Liver (tissue), 9 donors: ENCODE measurements around the gene DNAH17. TPM values are rescaled to one million over a fixed set of nuclear protein-coding genes. Genes with fewer than 3 reads are reported as not detected.

ENCODE experiments used
- DNase-seq: peaks from one replicate; pipeline ENCODE4 v3.0.0-alpha.2; 2017; ENCODE audit warnings: low spot score
- H3K27ac ChIP-seq, 2 donors: one replicate each; pipeline ENCODE4 v1.7.0; 2013; ENCODE audit warnings: inconsistent platforms in 2 of 2, low read length in 2 of 2, control low read depth in 1 of 2, low read depth in 1 of 2, mild to moderate bottlenecking in 1 of 2
- H3K27me3 ChIP-seq, 4 donors: one replicate each; pipeline versions ENCODE4 v1.6.1 to v1.7.0; 2013; ENCODE audit warnings: low read length in 3 of 4, inconsistent platforms in 1 of 4, mild to moderate bottlenecking in 1 of 4, moderate library complexity in 1 of 4; ENCODE audit not compliant: control insufficient read depth in 4 of 4, insufficient read depth in 4 of 4
- H3K36me3 ChIP-seq, 4 donors: one replicate each; pipeline versions ENCODE4 v1.6.1 to v1.7.0; 2013; ENCODE audit warnings: low read length in 3 of 4, mild to moderate bottlenecking in 3 of 4, low read depth in 1 of 4, moderate library complexity in 1 of 4; ENCODE audit not compliant: control insufficient read depth in 4 of 4, insufficient read depth in 3 of 4
- H3K4me1 ChIP-seq, 4 donors: one replicate each; pipeline versions ENCODE4 v1.6.1 to v1.7.0; 2013; ENCODE audit warnings: low read length in 3 of 4, mild to moderate bottlenecking in 3 of 4, moderate library complexity in 1 of 4; ENCODE audit not compliant: control insufficient read depth in 4 of 4, insufficient read depth in 4 of 4
- H3K4me3 ChIP-seq, 3 donors: one replicate each; pipeline versions ENCODE4 v1.6.1 to v1.7.0; 2013; ENCODE audit warnings: low read length in 3 of 3, control low read depth in 1 of 3, low read depth in 1 of 3, mild to moderate bottlenecking in 1 of 3
- H3K9ac ChIP-seq, 2 donors: one replicate each; pipeline ENCODE4 v1.7.0; 2013; ENCODE audit warnings: low read length in 2 of 2, mild to moderate bottlenecking in 2 of 2, moderate library complexity in 2 of 2, control low read depth in 1 of 2, low read depth in 1 of 2
- H3K9me3 ChIP-seq, 4 donors: one replicate each; pipeline versions ENCODE4 v1.6.1 to v1.7.0; 2013; ENCODE audit warnings: low read length in 3 of 4; ENCODE audit not compliant: control insufficient read depth in 4 of 4
- EGR1 ChIP-seq, 2 donors: IDR thresholded peaks; 2 replicates each; pipeline ENCODE4 v1.6.1; 2016 to 2018; ENCODE audit warnings: antibody characterized with exemption in 2 of 2, low read depth in 2 of 2
- FOXA1 ChIP-seq: IDR thresholded peaks from 2 replicates; pipeline ENCODE4 v1.6.1; 2016; ENCODE audit warnings: antibody characterized with exemption
- FOXA2 ChIP-seq: IDR thresholded peaks from 2 replicates; pipeline ENCODE4 v1.6.1; 2016; ENCODE audit warnings: antibody characterized with exemption
- GABPA ChIP-seq, 2 donors: IDR thresholded peaks in 1 of 2; conservative IDR thresholded peaks in 1 of 2; 2 replicates each; pipeline ENCODE4 v1.6.1; 2016; ENCODE audit warnings: antibody characterized with exemption in 2 of 2, mild to moderate bottlenecking in 1 of 2, moderate library complexity in 1 of 2
- HNF4A ChIP-seq, 2 donors: conservative IDR thresholded peaks; 2 replicates each; pipeline ENCODE4 v1.6.1; 2016; ENCODE audit warnings: antibody characterized with exemption in 2 of 2, mild to moderate bottlenecking in 2 of 2
- HNF4G ChIP-seq: IDR thresholded peaks from 2 replicates; pipeline ENCODE4 v1.6.1; 2016; ENCODE audit warnings: antibody characterized with exemption
- JUND ChIP-seq, 2 donors: IDR thresholded peaks; 2 replicates each; pipeline ENCODE4 v1.6.1; 2016; ENCODE audit warnings: antibody characterized with exemption in 2 of 2
- NR2F2 ChIP-seq: IDR thresholded peaks from 2 replicates; pipeline ENCODE4 v1.6.1; 2016; ENCODE audit warnings: antibody characterized with exemption
- RAD21 ChIP-seq, 2 donors: IDR thresholded peaks; 2 replicates each; pipeline ENCODE4 v1.6.1; 2016; ENCODE audit warnings: antibody characterized with exemption in 2 of 2, mild to moderate bottlenecking in 2 of 2
- RXRA ChIP-seq, 2 donors: IDR thresholded peaks; 2 replicates each; pipeline ENCODE4 v1.6.1; 2017 to 2018; ENCODE audit warnings: antibody characterized with exemption in 2 of 2, mild to moderate bottlenecking in 1 of 2
- SP1 ChIP-seq: IDR thresholded peaks from 2 replicates; pipeline ENCODE4 v1.6.1; 2018; ENCODE audit warnings: antibody characterized with exemption, mild to moderate bottlenecking
- TAF1 ChIP-seq: conservative IDR thresholded peaks from 2 replicates; pipeline ENCODE4 v1.6.1; 2016; ENCODE audit warnings: antibody characterized with exemption, mild to moderate bottlenecking
- YY1 ChIP-seq: IDR thresholded peaks from 2 replicates; pipeline ENCODE4 v1.6.1; 2016; ENCODE audit warnings: antibody characterized with exemption, mild to moderate bottlenecking
- WGBS: extraction: QIAGEN DNeasy Blood & Tissue Kit; methylation state at CpG from one replicate; pipeline ENCODE4 v1.1.7; 2013; 5-methylcytosine and 5-hydroxymethylcytosine counted together
- polyA plus RNA-seq, 2 donors: library from polyadenylated mRNA; stranded (reverse) in 1 of 2; unstranded in 1 of 2; fragments of 200-250 nt in 1 of 2; fragments of >200 nt in 1 of 2; fragmentation: Nextera tagmentation in 1 of 2; extraction: Ambion mirVana in 1 of 2; gene quantifications; one replicate each; pipeline versions ENCODE4 v1.2.1 to v1.2.3, GENCODE V29; 2013 to 2015
- total RNA-seq, 2 donors: library from RNA; depleted of rRNA; stranded (reverse); fragments of >200 nt; gene quantifications; one replicate each; pipeline ENCODE4 v1.2.3, GENCODE V29; 2014
- TF ChIP-seq, protein P1 (sequence below): IDR thresholded peaks from 2 replicates; pipeline ENCODE4 v1.6.1; 2016; ENCODE audit warnings: antibody characterized with exemption
- TF ChIP-seq, protein P2 (sequence below): IDR thresholded peaks from 2 replicates; pipeline ENCODE4 v1.6.1; 2016; ENCODE audit warnings: antibody characterized with exemption
- TF ChIP-seq, protein P3 (sequence below): IDR thresholded peaks from 2 replicates; pipeline ENCODE4 v1.6.1; 2016; ENCODE audit warnings: antibody characterized with exemption
- TF ChIP-seq, protein P4 (sequence below): fragments of 150-350 bp; IDR thresholded peaks from 2 replicates; pipeline ENCODE4 v1.5.1; 2017; ENCODE audit warnings: improper control_type of control experiment, low read depth, low read length; ENCODE audit not compliant: missing input control
- TF ChIP-seq, protein P5 (sequence below): IDR thresholded peaks from 2 replicates; pipeline ENCODE4 v1.6.1; 2016; ENCODE audit warnings: antibody characterized with exemption, mild to moderate bottlenecking
- donor health status: healthy.
- donor health status: healthy.
- donor health status: healthy.
- donor health status: healthy.
- donor health status: healthy.

Gene DNAH17
- total and polyA plus RNA-seq, 4 donors, result 0.09 to 0.79 TPM; not detected in 2

DNA sequence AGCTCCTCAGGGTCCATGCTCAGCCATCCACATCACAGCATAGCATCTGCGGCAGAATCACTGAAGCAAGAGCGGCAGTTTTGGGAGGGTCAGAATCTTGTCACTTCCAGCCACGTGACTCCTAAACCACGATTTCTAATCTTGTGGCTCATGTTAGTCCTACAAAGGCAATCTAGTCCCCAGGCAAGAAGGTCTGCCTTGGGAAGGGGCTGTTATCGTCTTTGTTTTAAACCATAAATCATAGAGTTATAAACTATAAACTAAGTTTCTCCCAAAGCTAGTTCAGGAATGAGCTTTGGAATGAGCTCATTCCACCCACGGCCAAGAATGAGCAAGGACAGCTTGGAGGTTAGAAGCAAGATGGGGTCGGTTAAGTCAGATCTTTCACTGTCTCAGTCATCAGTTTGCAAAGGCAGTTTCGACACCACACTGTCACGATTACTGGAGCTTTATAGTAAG is 20.8 kb upstream of the DNAH17 start:
- no peak overlapping the region for H3K4me3 ChIP-seq
- WGBS, result 74% methylated on average over 9 of the region's 9 CpGs
- TF ChIP-seq RXRA (IDR thresholded peaks at IDR 0.05), result no peak
- TF ChIP-seq SP1, result no peak
- no peak for TF ChIP-seq NR2F2
- no peak for TF ChIP-seq RAD21 (IDR thresholded peaks at IDR 0.05)
- TF ChIP-seq FOXA2, result no peak
- TF ChIP-seq TAF1, result no peak
- TF ChIP-seq, protein P1, sequence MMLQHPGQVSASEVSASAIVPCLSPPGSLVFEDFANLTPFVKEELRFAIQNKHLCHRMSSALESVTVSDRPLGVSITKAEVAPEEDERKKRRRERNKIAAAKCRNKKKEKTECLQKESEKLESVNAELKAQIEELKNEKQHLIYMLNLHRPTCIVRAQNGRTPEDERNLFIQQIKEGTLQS, result no peak
- no peak for TF ChIP-seq JUND (IDR thresholded peaks at IDR 0.05)
- H3K4me1 ChIP-seq, result no peaks in the 10 kb centered on the region
- H3K36me3 ChIP-seq, result no peaks in the 10 kb centered on the region
- H3K27me3 ChIP-seq, result no peaks in the 10 kb centered on the region
- H3K27ac ChIP-seq, result no peak overlapping the region
- H3K9me3 ChIP-seq, result no peaks in the 10 kb centered on the region
- no peak overlapping the region for H3K9ac ChIP-seq
- no peak for DNase-seq

DNA sequence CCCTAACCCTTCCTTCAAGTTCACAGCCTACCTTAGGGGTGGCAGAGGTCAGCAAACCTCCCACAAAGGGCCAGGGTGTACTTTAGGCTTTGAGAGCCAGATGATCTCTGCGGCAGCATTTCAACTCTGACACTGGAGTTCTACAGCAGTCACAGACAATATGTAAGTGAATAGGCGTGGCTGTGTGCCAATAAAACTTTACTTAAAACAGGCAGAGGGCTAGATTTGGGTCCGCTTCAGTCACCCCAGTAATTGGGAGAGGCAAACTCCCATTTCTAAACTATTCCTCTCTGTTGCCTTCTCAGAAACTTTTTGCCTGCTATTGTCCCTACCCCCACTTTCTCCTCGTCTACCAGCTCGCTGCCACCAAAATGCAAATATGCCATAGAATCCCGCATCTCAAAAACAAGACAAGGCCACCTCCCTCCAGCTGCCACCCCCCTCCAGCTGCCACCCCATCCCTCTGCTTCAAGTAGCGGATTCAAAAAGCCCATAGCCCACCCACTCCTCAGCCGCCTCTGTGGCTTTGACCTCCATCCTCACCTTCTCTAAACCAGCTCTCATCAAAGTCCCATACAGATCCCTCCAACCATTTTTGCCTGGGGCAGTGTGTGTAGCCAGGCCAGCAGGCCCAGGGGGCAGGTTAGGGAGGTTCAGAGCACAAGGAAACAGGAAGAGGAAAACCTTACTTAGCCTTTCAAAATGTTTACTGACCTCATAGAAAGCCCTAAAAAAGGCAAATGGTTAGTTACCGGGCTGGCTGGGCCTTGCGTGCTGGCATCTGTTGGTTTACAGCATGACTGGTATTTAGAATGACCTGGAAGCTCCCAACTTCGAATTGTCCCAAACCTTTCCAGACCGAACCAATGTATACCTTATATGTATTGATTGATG is 19.9 kb upstream of the DNAH17 start:
- DNase-seq, result no peak
- Histone ChIP-seq H3K4me3 (no peak overlapping the region), H3K4me1 (peaks cover 0 to 4% (median 1%) of the 10 kb centered on the region in 4 donors), H3K9me3 (no peaks in the 10 kb centered on the region), H3K9ac (no peak overlapping the region), H3K27ac (no peak overlapping the region), H3K36me3 (no peaks in the 10 kb centered on the region), H3K27me3 (no peaks in the 10 kb centered on the region)
- TF ChIP-seq YY1 (no peak), FOXA1 (no peak), NR2F2 (no peak), RXRA (IDR thresholded peaks at IDR 0.05) (no peak), TAF1 (no peak), HNF4A (conservative IDR thresholded peaks at IDR 0.05) (no peak), SP1 (no peak), FOXA2 (no peak), RAD21 (IDR thresholded peaks at IDR 0.05) (no peak), EGR1 (IDR thresholded peaks at IDR 0.05; ENCODE audit: low read depth in 2 of 2) (no peak), GABPA (IDR thresholded peaks at IDR 0.05 in 1 of 2, conservative IDR thresholded peaks at IDR 0.05 in 1 of 2) (no peak), JUND (IDR thresholded peaks at IDR 0.05) (no peak), HNF4G (no peak)
- TF ChIP-seq, protein P2, sequence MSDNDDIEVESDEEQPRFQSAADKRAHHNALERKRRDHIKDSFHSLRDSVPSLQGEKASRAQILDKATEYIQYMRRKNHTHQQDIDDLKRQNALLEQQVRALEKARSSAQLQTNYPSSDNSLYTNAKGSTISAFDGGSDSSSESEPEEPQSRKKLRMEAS, result no peak
- TF ChIP-seq, protein P3, sequence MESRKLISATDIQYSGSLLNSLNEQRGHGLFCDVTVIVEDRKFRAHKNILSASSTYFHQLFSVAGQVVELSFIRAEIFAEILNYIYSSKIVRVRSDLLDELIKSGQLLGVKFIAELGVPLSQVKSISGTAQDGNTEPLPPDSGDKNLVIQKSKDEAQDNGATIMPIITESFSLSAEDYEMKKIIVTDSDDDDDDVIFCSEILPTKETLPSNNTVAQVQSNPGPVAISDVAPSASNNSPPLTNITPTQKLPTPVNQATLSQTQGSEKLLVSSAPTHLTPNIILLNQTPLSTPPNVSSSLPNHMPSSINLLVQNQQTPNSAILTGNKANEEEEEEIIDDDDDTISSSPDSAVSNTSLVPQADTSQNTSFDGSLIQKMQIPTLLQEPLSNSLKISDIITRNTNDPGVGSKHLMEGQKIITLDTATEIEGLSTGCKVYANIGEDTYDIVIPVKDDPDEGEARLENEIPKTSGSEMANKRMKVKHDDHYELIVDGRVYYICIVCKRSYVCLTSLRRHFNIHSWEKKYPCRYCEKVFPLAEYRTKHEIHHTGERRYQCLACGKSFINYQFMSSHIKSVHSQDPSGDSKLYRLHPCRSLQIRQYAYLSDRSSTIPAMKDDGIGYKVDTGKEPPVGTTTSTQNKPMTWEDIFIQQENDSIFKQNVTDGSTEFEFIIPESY, result no peak
- TF ChIP-seq, protein P1, result no peak
- TF ChIP-seq, protein P4, sequence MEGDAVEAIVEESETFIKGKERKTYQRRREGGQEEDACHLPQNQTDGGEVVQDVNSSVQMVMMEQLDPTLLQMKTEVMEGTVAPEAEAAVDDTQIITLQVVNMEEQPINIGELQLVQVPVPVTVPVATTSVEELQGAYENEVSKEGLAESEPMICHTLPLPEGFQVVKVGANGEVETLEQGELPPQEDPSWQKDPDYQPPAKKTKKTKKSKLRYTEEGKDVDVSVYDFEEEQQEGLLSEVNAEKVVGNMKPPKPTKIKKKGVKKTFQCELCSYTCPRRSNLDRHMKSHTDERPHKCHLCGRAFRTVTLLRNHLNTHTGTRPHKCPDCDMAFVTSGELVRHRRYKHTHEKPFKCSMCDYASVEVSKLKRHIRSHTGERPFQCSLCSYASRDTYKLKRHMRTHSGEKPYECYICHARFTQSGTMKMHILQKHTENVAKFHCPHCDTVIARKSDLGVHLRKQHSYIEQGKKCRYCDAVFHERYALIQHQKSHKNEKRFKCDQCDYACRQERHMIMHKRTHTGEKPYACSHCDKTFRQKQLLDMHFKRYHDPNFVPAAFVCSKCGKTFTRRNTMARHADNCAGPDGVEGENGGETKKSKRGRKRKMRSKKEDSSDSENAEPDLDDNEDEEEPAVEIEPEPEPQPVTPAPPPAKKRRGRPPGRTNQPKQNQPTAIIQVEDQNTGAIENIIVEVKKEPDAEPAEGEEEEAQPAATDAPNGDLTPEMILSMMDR, result no peak
- TF ChIP-seq, protein P5, sequence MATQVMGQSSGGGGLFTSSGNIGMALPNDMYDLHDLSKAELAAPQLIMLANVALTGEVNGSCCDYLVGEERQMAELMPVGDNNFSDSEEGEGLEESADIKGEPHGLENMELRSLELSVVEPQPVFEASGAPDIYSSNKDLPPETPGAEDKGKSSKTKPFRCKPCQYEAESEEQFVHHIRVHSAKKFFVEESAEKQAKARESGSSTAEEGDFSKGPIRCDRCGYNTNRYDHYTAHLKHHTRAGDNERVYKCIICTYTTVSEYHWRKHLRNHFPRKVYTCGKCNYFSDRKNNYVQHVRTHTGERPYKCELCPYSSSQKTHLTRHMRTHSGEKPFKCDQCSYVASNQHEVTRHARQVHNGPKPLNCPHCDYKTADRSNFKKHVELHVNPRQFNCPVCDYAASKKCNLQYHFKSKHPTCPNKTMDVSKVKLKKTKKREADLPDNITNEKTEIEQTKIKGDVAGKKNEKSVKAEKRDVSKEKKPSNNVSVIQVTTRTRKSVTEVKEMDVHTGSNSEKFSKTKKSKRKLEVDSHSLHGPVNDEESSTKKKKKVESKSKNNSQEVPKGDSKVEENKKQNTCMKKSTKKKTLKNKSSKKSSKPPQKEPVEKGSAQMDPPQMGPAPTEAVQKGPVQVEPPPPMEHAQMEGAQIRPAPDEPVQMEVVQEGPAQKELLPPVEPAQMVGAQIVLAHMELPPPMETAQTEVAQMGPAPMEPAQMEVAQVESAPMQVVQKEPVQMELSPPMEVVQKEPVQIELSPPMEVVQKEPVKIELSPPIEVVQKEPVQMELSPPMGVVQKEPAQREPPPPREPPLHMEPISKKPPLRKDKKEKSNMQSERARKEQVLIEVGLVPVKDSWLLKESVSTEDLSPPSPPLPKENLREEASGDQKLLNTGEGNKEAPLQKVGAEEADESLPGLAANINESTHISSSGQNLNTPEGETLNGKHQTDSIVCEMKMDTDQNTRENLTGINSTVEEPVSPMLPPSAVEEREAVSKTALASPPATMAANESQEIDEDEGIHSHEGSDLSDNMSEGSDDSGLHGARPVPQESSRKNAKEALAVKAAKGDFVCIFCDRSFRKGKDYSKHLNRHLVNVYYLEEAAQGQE, result no peak
- WGBS, result 85% methylated on average over 12 of the region's 12 CpGs
